Endothelial cell of umbilical vein (primary cell): ENCODE data around the gene TK2. TPM values are rescaled to one million over a fixed set of nuclear protein-coding genes. Genes with fewer than 3 reads are reported as not detected.

Experiments
- BruUV-seq: library from RNA; stranded (reverse); fragments of 400-500 nt; replicated peaks from 2 replicates; lab custom pipeline; 2021; lab: Mats Ljungman, UMichigan
- CTCF ChIA-PET: fragments of 300-600, 350-600 bp; sonication (Branson Sonifier 250); formaldehyde crosslinking; loops from one replicate; lab custom pipeline; 2021; ENCODE audit warnings: antibody characterized with exemption, inconsistent platforms; lab: Charles Lee
- POLR2A ChIA-PET: fragments of 300-600, 350-600 bp; sonication (Branson Sonifier 250); formaldehyde crosslinking; loops from one replicate; lab custom pipeline; 2021; ENCODE audit warnings: antibody characterized with exemption, inconsistent platforms; lab: Charles Lee
- DNase-seq: peaks from one replicate; pipeline ENCODE4 v3.0.0-alpha.2; 2011; ENCODE audit warnings: low read depth, low spot score
- FAIRE-seq: peaks from 2 replicates; lab custom pipeline; 2011; peaks lifted over from hg19 to GRCh38; lab: Jason Lieb, UNC
- H2AFZ ChIP-seq: 2 replicates; pipeline ENCODE4 v1.6.0; 2012; ENCODE audit warnings: low read depth, low read length, control low read depth, inconsistent platforms
- H3K27ac ChIP-seq: 2 replicates; pipeline ENCODE4 v1.5.1; 2011; ENCODE audit warnings: low read depth, mild to moderate bottlenecking, control low read depth, low read length, moderate library complexity; ENCODE audit not compliant: insufficient read depth
- H3K27me3 ChIP-seq, 2 experiments: 2 replicates each; pipeline versions ENCODE4 v1.6.0 to v1.6.1; 2011; ENCODE audit warnings: low read length in 2 of 2, mixed read lengths in 1 of 2; ENCODE audit not compliant: control insufficient read depth in 2 of 2, insufficient read depth in 2 of 2
- H3K36me3 ChIP-seq, 2 experiments: 2 replicates in 1 of 2; 3 replicates in 1 of 2; pipeline ENCODE4 v1.5.1; 2011; ENCODE audit warnings: low read length in 2 of 2, mild to moderate bottlenecking in 1 of 2, moderate library complexity in 1 of 2; ENCODE audit not compliant: control insufficient read depth in 2 of 2, insufficient read depth in 2 of 2; ENCODE audit errors: extremely low read depth in 1 of 2
- H3K4me1 ChIP-seq: 3 replicates; pipeline ENCODE4 v1.5.1; 2011; ENCODE audit warnings: mild to moderate bottlenecking, low read length; ENCODE audit not compliant: control insufficient read depth, insufficient read depth; ENCODE audit errors: extremely low read depth
- H3K4me2 ChIP-seq: 2 replicates; pipeline ENCODE4 v1.6.1; 2011; ENCODE audit warnings: low read length, control low read depth, mixed read lengths; ENCODE audit not compliant: insufficient read depth
- H3K4me3 ChIP-seq, 3 experiments: fragments of 200-600 bp in 1 of 3; sonication (generic), shearing (Covaris generic) in 1 of 3; replicated peaks in 1 of 3; 2 replicates each; pipeline ENCODE4 v1.5.1; 2011 to 2016; ENCODE audit warnings: control low read depth in 3 of 3, low read length in 3 of 3, mild to moderate bottlenecking in 2 of 3, inconsistent platforms in 1 of 3, low read depth in 1 of 3, moderate library complexity in 1 of 3; ENCODE audit not compliant: insufficient read depth in 1 of 3
- H3K79me2 ChIP-seq: 2 replicates; pipeline ENCODE4 v1.6.0; 2012; ENCODE audit warnings: low read length, inconsistent platforms; ENCODE audit not compliant: control insufficient read depth, insufficient read depth
- H3K9ac ChIP-seq: replicated peaks from 2 replicates; pipeline ENCODE3; 2011; ENCODE audit warnings: low read length, control low read depth; ENCODE audit not compliant: insufficient read depth; ENCODE audit errors: extremely low read depth
- H3K9me1 ChIP-seq: replicated peaks from 3 replicates; pipeline ENCODE4 v1.6.0; 2011; ENCODE audit warnings: mild to moderate bottlenecking, low read length; ENCODE audit not compliant: control insufficient read depth, insufficient read depth; ENCODE audit errors: extremely low read depth
- H3K9me3 ChIP-seq: replicated peaks from 2 replicates; pipeline ENCODE4 v1.5.1; 2012; ENCODE audit warnings: low read length, inconsistent platforms; ENCODE audit not compliant: control insufficient read depth, insufficient read depth
- H4K20me1 ChIP-seq: replicated peaks from 2 replicates; pipeline ENCODE3; 2011; ENCODE audit warnings: mild to moderate bottlenecking, low read length; ENCODE audit not compliant: control insufficient read depth, insufficient read depth; ENCODE audit errors: extremely low read depth
- EZH2 ChIP-seq: IDR thresholded peaks from 2 replicates; pipeline ENCODE4 v1.6.1; 2012; ENCODE audit warnings: borderline replicate concordance, low read depth, mild to moderate bottlenecking, moderate library complexity, low read length, inconsistent platforms; ENCODE audit not compliant: severe bottlenecking
- MYC ChIP-seq: IDR thresholded peaks from one replicate; pipeline ENCODE4 v1.6.1; 2011; ENCODE audit warnings: mild to moderate bottlenecking, low read depth, low read length
- POLR2A ChIP-seq: IDR thresholded peaks from 2 replicates; pipeline ENCODE4 v1.6.1; 2012; ENCODE audit warnings: low read depth, mild to moderate bottlenecking, control low read depth, low read length
- dilution Hi-C: fragments of 300-500 bp; cut with MboI; formaldehyde crosslinking; loops from one replicate; pipeline ENCODE4 v1.15.0; 2019; ENCODE audit warnings: low sequenced_read_pairs; ENCODE audit not compliant: extremely low pct_ligation_motif_present
- intact Hi-C: fragments of 100-400 bp; cut with micrococcal nuclease; formaldehyde crosslinking; loops from one replicate; pipeline ENCODE4 v1.10.0; 2022
- polyA plus RNA-seq, 4 experiments: library from polyadenylated mRNA; depleted of rRNA in 3 of 4; stranded (reverse) in 3 of 4; unstranded in 1 of 4; fragments of >200 nt; gene quantifications; 2 replicates each; pipeline versions ENCODE4 v1.2.1 to v1.2.3, GENCODE V29; 2011 to 2012; ENCODE audit warnings: missing spikeins in 1 of 4
- total RNA-seq: library from RNA; stranded (reverse); gene quantifications from 2 replicates; pipeline ENCODE4 v1.2.3, GENCODE V29; 2021
- TF ChIP-seq, protein P1 (sequence below): IDR thresholded peaks from 2 replicates; pipeline ENCODE4 v1.6.1; 2011; ENCODE audit not compliant: insufficient read depth, insufficient read length
- TF ChIP-seq, protein P2 (sequence below), 2 donors: IDR thresholded peaks; 1 replicate in 1 of 2; 2 replicates in 1 of 2; pipeline ENCODE4 v1.5.1; 2011; ENCODE audit warnings: low read length in 2 of 2, mild to moderate bottlenecking in 2 of 2, moderate library complexity in 2 of 2, control low read depth in 1 of 2, inconsistent platforms in 1 of 2, low read depth in 1 of 2; ENCODE audit not compliant: insufficient read depth in 1 of 2; ENCODE audit errors: extremely low read depth in 1 of 2

The TK2 gene
- total and polyA plus RNA-seq, 2 donors (not counting 3 experiments of a cell fraction or from before 2014, with no cell fraction given): 12.1 to 25.2 TPM

DNA sequence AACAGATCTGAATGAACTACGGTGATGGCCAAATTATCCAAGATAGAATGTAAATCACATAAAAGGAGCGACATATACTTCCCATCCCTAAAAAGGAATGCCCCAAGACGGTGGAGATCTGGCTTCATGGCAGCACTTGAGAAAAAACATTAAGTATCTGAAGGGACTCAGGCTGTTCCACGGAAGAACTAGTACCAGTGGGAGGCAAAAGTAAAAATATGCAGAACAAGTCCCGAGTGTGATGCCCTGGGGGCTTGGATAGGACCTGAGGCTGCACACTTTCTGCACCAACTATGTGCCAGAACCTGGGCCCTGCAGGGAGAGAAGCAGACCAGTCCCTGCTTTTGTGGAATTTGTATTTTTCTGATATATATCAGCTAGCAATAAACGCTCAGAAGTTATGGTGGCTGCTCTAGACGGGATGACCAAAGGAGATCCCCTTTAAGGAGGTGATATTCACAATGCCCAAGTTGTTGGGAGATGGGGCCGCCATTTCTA, 1.9 kb upstream of the TK2 start:
- Histone ChIP-seq H3K9ac (peak overlapping the region; percentile 69), H3K4me1 (peaks cover 32% of the 10 kb centered on the region), H3K9me3 (no peaks in the 10 kb centered on the region), H3K27ac (peak overlapping the region; percentile 65), H3K79me2 (peaks cover 38% of the 10 kb centered on the region), H3K36me3 (no peaks in the 10 kb centered on the region), H3K4me2 (peak overlapping the region; percentile 42), H2AFZ (peak overlapping the region; percentile 79), H3K27me3 (no peaks in the 10 kb centered on the region), H3K9me1 (no peaks in the 10 kb centered on the region), H4K20me1 (no peaks in the 10 kb centered on the region), H3K4me3 (peak overlapping the region in 2 of 3 experiments; percentile 57 to 65)
- POLR2A ChIA-PET: interaction anchor here (0.7 kb wide), 1 partner anchor 40 kb away, joined by 4 read pairs; no protein-coding TSS in a partner anchor
- CTCF ChIA-PET: interaction anchor here (0.9 to 4.2 kb wide), 9 partner anchors 11 to 145 kb away, joined by 3 to 15 read pairs (median 6); partner anchors contain the start of gene CMTM3
- TSS peak; percentile 26 for BruUV-seq
- intact Hi-C loops: loop anchor here (1.0 to 2.0 kb wide), 3 partner anchors 28 to 53 kb away; partner anchors contain the start of gene CMTM3
- FAIRE-seq (no peak), DNase-seq (no peak)
- dilution Hi-C loops: no loop called here
- TF ChIP-seq MYC (no peak), POLR2A (no peak), EZH2 (no peak)
- TF ChIP-seq, protein P1, sequence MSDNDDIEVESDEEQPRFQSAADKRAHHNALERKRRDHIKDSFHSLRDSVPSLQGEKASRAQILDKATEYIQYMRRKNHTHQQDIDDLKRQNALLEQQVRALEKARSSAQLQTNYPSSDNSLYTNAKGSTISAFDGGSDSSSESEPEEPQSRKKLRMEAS: no peak
- TF ChIP-seq, protein P2, sequence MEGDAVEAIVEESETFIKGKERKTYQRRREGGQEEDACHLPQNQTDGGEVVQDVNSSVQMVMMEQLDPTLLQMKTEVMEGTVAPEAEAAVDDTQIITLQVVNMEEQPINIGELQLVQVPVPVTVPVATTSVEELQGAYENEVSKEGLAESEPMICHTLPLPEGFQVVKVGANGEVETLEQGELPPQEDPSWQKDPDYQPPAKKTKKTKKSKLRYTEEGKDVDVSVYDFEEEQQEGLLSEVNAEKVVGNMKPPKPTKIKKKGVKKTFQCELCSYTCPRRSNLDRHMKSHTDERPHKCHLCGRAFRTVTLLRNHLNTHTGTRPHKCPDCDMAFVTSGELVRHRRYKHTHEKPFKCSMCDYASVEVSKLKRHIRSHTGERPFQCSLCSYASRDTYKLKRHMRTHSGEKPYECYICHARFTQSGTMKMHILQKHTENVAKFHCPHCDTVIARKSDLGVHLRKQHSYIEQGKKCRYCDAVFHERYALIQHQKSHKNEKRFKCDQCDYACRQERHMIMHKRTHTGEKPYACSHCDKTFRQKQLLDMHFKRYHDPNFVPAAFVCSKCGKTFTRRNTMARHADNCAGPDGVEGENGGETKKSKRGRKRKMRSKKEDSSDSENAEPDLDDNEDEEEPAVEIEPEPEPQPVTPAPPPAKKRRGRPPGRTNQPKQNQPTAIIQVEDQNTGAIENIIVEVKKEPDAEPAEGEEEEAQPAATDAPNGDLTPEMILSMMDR (IDR thresholded peaks at IDR 0.05; ENCODE audit: extremely low read depth in 1 of 2, insufficient read depth in 1 of 2, low read depth in 1 of 2, low read length in 2 of 2): no peak
